Peyer's patch (tissue), 4 donors: ENCODE data around the gene LGALS7. TPM values are rescaled to one million over a fixed set of nuclear protein-coding genes. Genes with fewer than 3 reads are reported as not detected.
"Not testable (repeated sequence)": the region's sequence is repeated elsewhere in the genome, so short reads cannot be mapped to it uniquely, and the experiment has no call there.

ENCODE experiments used
- DNase-seq, 3 donors: peaks; one replicate each; pipeline ENCODE4 v3.0.0-alpha.2; 2017 to 2019
- H3K27ac ChIP-seq, 4 donors: fragments of 200-600 bp; sonication (generic); one replicate each; pipeline ENCODE4 v1.5.1; 2016 to 2019
- H3K27me3 ChIP-seq, 2 donors: fragments of 200-600 bp; sonication (generic); one replicate each; pipeline ENCODE4 v1.5.1; 2019
- H3K36me3 ChIP-seq, 3 donors: fragments of 200-600 bp; sonication (generic); one replicate each; pipeline ENCODE4 v1.5.1; 2016 to 2019
- H3K4me1 ChIP-seq, 4 donors: fragments of 200-600 bp; sonication (generic); one replicate each; pipeline ENCODE4 v1.5.1; 2016 to 2019
- H3K4me3 ChIP-seq, 4 donors: fragments of 200-600 bp; sonication (generic); 1 replicate in 3 of 4; 2 replicates in 1 of 4; pipeline ENCODE4 v1.5.1; 2016 to 2019; ENCODE audit warnings: mild to moderate bottlenecking in 1 of 4
- H3K9me3 ChIP-seq, 4 donors: fragments of 200-600 bp; sonication (generic); one replicate each; pipeline ENCODE4 v1.5.1; 2016 to 2019; ENCODE audit warnings: mild to moderate bottlenecking in 1 of 4
- POLR2A ChIP-seq, 2 donors: fragments of 450-650 bp; IDR thresholded peaks; one replicate each; pipeline ENCODE4 v1.5.1; 2017; ENCODE audit warnings: antibody characterized with exemption in 2 of 2, mild to moderate bottlenecking in 2 of 2, moderate library complexity in 2 of 2
- total RNA-seq, 4 donors: library from RNA; depleted of rRNA; stranded (reverse); fragments of >200 nt; gene quantifications; one replicate each; pipeline ENCODE4 v1.1.0, GENCODE V29; 2016
- TF ChIP-seq, protein P1 (sequence below), 6 experiments: fragments of 450-650 bp in 4 of 6; fragments of 200-600 bp in 2 of 6; sonication (generic) in 1 of 6; IDR thresholded peaks; one replicate each; pipeline ENCODE4 v1.5.1; 2017 to 2019; ENCODE audit warnings: antibody characterized with exemption in 6 of 6, mild to moderate bottlenecking in 3 of 6, moderate library complexity in 1 of 6

LGALS7 gene
- not detected for total RNA-seq

DNA sequence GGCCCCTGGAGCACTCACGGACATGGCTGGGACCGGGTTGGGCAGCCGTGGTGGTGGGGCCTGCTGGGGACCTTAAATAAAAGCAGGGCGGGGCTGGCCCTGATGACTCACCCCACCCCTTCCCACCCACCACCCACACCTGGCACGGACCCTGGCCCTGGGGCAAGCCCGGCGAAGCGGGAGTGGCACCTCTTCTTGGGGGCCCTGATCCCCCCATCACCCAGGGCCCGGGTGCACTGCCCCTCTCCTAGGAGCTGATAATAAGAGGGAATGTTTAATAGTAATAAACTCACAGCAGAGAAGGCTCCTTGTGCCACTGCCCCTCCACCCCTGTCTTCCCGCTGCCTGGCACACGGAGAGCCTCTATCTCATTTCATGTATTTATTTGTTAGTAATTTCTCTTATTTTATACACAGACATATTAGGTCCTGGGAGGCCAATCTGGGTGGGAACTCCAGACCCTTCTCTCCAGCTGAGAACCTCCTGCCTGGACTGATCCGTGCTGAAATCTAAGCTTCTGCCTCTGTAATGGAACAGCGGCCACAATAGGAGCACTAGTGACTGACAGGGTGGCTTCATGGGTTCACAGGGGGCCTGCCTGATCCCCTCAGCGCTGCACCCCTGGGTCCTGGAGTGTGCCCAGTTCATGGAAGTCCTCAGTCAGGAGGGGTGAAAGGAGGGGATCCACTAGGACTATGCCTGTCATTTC, at the start of gene LGALS7:
LGALS7 (minus strand) TSS at position 49 of the 709 bp plus-strand sequence; CDS start at position 24, 25 bp downstream.
- no peak for DNase-seq
- no peaks in the 10 kb centered on the region for H3K9me3 ChIP-seq
- TF ChIP-seq POLR2A (IDR thresholded peaks at IDR 0.05), result no peak
- TF ChIP-seq, protein P1, sequence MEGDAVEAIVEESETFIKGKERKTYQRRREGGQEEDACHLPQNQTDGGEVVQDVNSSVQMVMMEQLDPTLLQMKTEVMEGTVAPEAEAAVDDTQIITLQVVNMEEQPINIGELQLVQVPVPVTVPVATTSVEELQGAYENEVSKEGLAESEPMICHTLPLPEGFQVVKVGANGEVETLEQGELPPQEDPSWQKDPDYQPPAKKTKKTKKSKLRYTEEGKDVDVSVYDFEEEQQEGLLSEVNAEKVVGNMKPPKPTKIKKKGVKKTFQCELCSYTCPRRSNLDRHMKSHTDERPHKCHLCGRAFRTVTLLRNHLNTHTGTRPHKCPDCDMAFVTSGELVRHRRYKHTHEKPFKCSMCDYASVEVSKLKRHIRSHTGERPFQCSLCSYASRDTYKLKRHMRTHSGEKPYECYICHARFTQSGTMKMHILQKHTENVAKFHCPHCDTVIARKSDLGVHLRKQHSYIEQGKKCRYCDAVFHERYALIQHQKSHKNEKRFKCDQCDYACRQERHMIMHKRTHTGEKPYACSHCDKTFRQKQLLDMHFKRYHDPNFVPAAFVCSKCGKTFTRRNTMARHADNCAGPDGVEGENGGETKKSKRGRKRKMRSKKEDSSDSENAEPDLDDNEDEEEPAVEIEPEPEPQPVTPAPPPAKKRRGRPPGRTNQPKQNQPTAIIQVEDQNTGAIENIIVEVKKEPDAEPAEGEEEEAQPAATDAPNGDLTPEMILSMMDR (IDR thresholded peaks at IDR 0.05), result no peak
- H3K4me1 ChIP-seq, result peaks cover 0 to 7% (median 3%) of the 10 kb centered on the region in 4 donors
- no peaks in the 10 kb centered on the region for H3K27me3 ChIP-seq
- H3K36me3 ChIP-seq, result no peaks in the 10 kb centered on the region
- no peak within 1 kb of the TSS for H3K4me3 ChIP-seq
- H3K27ac ChIP-seq, result no peak within 1 kb of the TSS

DNA sequence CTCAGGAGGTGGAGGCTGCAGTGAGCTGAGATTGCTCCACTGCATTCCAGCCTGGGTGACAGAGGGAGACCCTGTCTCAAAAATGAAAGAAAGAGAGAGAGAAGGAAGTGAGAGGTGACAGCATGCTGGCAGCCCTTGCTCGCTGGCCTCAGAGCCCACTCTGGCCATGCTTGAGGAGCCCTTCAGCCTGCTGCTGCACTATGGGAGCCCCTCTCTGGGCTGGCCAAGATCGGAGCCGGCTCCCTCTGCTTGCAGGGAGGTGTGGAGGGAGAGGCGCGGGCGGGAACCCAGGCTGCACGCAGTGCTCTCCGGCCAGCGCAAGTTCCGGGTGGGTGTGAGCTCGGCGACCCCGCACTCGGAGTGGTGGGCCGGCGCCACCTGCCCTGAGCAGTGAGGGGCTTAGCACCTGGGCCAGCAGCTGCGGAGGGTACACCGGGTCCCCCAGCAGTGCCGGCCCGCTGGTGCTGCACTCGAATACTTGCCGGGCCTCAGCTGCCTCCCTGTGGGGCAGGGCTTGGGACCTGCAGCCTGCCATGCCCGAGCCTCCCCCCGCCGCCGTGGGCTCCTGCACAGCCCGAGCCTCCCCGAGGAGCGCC, 48.0 kb upstream of the LGALS7 start:
- Histone ChIP-seq H3K36me3 (peaks cover 0 to 56% (median 8%) of the 10 kb centered on the region in 3 donors), H3K27ac (peak overlapping the region in 3 of 4 donors; percentile 71 to 96 (median 89)), H3K4me3 (peak overlapping the region in 2 of 4 donors; percentile 45 to 54), H3K4me1 (peaks cover 0 to 44% (median 0%) of the 10 kb centered on the region in 4 donors)
- H3K27me3 ChIP-seq, DNase-seq, H3K9me3 ChIP-seq: not testable (repeated sequence)

DNA sequence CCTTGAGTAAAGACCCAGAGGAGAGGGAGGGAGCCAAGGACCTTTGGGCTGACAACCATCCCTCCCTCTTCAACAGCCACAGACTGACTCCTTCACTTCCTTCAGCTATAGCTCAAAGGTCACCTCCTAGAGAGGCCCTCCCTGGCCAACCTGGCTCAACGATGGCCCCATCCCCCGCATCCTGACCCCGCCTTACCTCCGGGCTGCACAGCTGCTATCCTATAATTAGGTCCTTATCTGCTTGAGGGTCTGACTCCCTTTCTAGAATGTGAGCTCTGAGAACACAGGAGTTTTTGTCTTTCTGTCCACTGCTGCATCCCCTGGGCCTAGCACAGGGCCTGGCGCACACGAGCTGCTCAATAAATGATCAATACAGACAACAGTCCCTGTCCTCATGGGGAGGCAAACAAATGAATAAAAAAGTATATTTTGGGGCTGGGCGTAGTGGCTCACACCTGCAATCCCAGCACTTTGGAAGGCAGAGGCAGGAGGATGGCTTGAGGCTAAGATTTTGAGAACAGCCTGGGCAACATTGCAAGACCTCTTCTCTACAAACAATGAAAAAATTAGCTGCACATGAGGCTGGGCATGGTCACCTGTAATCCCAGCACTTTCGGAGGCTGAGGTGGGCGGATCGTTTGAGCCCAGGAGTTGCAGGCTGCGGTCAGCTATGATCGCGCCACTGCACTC, 46.1 kb upstream of the LGALS7 start:
- Histone ChIP-seq H3K4me1 (peaks cover 0 to 38% (median 2%) of the 10 kb centered on the region in 4 donors), H3K27ac (peak overlapping the region in 3 of 4 donors; percentile 71 to 89 (median 88)), H3K9me3 (no peaks in the 10 kb centered on the region), H3K4me3 (peak overlapping the region in 2 of 4 donors; percentile 5 to 20), H3K27me3 (no peaks in the 10 kb centered on the region), H3K36me3 (peaks cover 0 to 49% (median 8%) of the 10 kb centered on the region in 3 donors)
- peak in 2 of 3 donors; percentile 91 for DNase-seq
- TF ChIP-seq POLR2A (IDR thresholded peaks at IDR 0.05), result peak in 1 of 2 donors; percentile 61
- TF ChIP-seq, protein P1 (IDR thresholded peaks at IDR 0.05), result no peak

DNA sequence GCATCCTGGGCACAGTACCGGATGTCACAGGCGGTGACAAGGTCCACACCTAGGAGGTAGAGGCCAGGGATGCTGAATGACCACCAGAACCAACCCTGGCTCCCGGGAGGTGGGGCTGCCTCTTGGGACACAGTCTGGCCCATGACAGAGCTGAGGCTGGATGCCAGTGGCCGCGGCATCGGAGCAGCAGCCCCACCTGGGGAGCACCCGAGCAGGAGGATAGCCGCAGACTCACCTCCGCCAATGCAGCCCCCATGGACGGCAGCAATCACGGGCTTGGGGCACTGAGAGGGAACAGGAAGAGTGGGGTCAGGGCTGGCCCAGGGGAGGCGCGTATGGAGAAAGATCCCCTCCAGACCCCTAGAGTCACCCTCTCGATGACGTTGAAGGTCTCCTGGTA, 43.8 kb upstream of the LGALS7 start:
- Histone ChIP-seq H3K9me3 (no peaks in the 10 kb centered on the region), H3K27me3 (no peaks in the 10 kb centered on the region), H3K27ac (peak overlapping the region in 2 of 4 donors; percentile 75 to 96), H3K4me1 (peaks cover 0 to 38% (median 2%) of the 10 kb centered on the region in 4 donors), H3K4me3 (no peak overlapping the region), H3K36me3 (peaks cover 0 to 31% (median 0%) of the 10 kb centered on the region in 3 donors)
- DNase-seq, result no peak
- no peak for TF ChIP-seq POLR2A (IDR thresholded peaks at IDR 0.05)
- TF ChIP-seq, protein P1 (IDR thresholded peaks at IDR 0.05), result no peak

DNA sequence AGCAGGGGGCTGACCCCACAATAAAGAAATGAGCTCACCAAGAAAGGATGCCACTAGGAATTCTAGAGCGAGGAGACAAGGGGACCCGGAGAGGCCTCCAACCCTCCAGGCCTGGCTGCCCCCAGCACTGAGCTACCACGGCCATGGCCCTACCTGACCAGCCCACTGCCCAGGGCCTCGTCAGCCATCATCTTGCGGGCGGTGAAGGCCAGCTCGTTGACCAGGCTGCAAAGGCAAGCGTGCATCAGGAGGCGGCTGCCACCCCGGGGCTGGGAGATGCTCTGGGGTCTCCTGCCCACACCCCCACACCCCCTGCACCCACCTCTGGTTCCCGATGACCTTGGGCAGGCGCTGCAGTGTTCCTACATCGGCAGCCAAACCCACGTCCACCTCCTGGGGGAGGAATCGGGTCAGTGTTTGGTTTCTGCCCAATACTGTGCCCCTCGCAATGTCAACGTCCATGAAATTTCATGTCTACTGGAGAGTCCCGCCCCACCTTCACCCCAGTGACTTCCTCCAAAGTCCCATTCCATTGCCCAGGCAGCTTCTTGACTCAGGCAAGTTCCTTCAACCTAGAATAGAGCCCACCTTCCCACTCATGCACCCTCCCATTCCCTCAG, 42.9 kb upstream of the LGALS7 start:
- Histone ChIP-seq H3K36me3 (peaks cover 0 to 26% (median 0%) of the 10 kb centered on the region in 3 donors), H3K4me3 (no peak overlapping the region), H3K27me3 (no peaks in the 10 kb centered on the region), H3K4me1 (peaks cover 0 to 32% (median 2%) of the 10 kb centered on the region in 4 donors), H3K27ac (peak overlapping the region in 3 of 4 donors; percentile 75 to 96 (median 85)), H3K9me3 (no peaks in the 10 kb centered on the region)
- no peak for DNase-seq
- TF ChIP-seq, protein P1 (IDR thresholded peaks at IDR 0.05), result no peak
